Stimulated activated CD4-positive, alpha-beta T cell treated with anti-CD3 and anti-CD28 coated beads, Interleukin-2, amount 100 ng/mL, for 24 hours (primary cell): ENCODE results near the gene PEMT.
"Not testable (repeated sequence)": the region's sequence is repeated elsewhere in the genome, so short reads cannot be mapped to it uniquely, and the experiment has no call there.

Experiments used
- DNase-seq, 2 donors: peaks; one replicate each; pipeline ENCODE4 v3.0.0-alpha.2; 2020

The PEMT gene

DNA sequence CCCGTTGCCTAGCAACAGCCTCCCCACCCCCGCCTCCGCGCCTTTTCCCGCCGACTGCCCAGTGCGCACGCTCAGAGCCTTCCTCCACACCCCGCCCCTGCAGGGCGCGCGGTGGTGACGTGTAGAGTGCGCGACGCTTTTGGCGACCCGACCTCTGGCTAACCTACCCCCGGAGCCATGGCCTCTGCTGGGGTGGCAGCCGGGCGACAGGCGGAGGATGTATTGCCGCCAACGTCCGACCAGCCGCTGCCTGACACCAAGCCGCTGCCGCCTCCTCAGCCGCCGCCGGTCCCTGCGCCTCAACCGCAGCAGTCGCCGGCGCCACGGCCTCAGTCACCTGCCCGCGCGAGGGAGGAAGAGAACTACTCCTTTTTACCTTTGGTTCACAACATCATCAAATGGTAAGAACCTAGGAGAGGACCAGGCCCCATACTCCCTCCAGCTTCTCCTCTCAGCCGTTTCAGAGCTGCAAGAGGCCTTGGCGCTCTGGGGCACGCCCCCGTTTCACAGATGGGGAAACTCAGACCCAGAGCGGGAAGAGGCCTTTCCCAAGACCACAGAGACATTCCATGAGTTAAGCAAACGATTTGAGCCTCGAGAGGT lies 114.5 kb downstream of the PEMT start, which contains the start of gene MED9:
Gene MED9, plus strand, starts transcription at position 136 of the 603 bp plus-strand sequence. Its CDS starts 42 bp downstream, at position 178.
- peak; percentile 96 for DNase-seq

GRCh38 chr17:17474341-17474740 lies 117.2 kb downstream of the PEMT start:
- no peak for DNase-seq

DNA sequence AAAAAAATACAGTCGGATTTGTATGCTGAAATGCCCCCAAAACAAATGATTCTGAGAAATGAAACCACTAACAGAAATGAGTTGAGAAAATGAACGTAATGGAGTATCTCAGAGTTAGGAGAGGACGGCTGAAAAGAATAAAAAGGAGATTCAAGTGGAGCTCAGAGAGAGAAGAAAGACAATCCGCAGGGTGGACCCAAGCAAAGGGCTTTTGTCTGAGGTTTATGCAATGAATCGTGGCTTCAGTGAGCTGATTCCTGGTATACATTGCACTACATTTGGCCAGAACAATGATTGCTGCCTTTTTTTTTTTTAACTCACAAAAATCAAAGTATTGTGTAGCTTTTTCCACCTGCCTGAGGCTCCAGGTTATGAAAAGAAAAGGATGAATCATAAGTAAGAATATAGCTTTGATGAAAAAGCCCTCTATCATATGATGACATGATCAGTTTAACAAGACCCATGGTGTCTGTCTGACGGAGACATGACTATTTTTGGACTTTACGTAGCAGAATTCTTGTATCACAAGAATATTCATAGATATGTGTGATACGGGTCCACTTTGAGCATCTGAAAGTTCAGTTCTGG lies 119.1 kb downstream of the PEMT start:
- no peak for DNase-seq

GRCh38 chr17:17469996-17470395 lies 121.5 kb downstream of the PEMT start:
- no peak for DNase-seq

GRCh38 chr17:17469358-17469757 lies 122.2 kb downstream of the PEMT start:
- no peak for DNase-seq

DNA sequence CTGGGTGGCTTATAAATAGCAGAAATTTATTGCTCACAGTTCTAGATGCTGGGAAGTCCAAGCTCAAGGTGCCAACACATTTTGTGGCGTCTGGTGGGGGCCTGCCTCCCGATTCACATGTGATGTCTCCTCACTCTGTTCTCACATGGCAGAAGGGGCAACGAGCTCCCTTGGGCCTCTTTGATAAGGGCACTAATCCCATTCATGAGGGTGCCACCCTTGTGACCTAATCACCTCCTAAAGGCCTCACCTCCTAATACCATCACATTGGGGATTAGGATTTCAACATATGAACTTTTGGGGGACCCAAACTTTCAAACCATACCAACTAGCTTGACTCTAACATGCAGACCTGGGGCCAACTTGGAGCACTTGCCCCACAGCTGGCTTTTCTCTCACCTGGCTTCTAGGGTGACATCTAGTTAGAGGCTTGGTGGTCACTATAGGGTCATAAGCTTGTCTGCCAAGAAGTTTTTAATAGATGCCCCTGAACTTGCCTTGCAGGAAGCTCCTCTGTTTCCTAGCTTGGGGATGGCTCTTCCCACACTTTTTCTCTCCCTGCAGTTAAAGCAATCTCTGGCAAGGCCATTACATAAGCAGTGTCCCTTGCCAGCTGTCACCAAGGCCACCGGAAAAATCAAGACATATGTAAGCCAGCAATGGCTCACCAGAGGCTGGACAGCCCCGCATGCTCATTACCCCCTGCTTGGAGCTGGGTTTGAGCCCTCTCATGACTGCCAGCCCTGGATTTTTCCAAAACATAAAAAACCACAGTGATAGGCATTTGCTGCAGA lies 123.1 kb downstream of the PEMT start:
- DNase-seq, result no peak

GRCh38 chr17:17467720-17468119 lies 123.8 kb downstream of the PEMT start:
- no peak for DNase-seq

DNA sequence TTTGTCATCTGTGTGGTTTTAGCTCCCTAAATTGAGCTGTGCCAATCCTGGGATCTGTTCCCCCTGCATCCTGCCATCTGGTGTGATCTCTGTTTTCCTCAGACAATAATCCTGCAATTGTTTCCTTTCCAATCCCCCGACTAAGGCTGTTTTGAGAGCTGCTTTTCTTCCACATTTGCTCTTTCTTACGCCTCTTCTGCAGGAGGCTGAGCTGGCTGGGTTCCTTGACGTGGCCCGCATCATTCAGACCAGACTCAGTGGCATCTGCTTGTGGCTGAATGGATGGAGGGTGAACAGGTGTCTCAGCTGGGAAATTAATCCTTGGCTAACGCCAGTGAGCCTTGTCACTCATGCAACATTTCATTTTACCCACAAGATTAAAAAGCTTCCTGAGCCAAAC lies 124.5 kb downstream of the PEMT start:
- no peak for DNase-seq

DNA sequence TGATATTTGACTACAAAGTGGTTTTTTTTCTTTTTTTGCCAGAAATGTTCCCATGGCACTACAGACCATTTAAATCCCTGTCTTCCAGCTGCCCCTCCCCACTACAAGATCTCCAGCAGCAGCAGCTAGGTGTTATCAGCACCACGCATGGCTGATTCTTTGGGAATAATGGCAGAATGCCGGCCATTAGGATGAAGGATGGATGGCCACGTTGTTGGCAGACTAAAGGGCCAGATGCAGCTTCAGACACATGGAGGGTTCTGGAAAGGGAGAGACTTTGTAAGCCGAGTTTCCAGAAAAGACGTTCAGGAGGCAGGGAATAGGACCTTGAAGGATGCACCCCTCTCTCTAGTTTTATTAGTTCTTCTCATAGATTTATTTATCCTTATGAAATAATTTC lies 125.0 kb downstream of the PEMT start:
- no peak for DNase-seq

DNA sequence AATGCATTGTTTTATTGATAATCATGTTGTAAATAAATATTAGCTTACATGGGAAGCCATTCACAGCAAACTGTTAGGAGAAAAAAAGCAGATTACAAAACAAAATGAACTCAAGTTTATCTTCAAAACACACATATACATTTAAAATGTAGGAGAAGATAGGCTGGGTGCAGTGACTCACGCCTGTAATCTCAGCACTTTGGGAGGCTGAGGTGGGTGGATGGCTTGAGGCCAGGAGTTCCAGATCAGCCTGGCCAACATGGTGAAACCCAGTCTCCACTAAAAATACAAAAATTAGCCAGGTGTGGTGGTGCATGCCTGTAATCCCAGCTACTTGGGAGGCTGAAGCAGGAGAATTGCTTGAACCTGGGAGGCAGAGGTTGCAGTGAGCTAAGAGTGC lies 125.6 kb downstream of the PEMT start:
- not testable (repeated sequence) for DNase-seq

- DNase-seq, result no peak
These were observed 127.7 kb downstream of the PEMT start for GRCh38 chr17:17463821-17464220.

- no peak for DNase-seq
These were observed 129.3 kb downstream of the PEMT start for GRCh38 chr17:17462048-17462824.

DNA sequence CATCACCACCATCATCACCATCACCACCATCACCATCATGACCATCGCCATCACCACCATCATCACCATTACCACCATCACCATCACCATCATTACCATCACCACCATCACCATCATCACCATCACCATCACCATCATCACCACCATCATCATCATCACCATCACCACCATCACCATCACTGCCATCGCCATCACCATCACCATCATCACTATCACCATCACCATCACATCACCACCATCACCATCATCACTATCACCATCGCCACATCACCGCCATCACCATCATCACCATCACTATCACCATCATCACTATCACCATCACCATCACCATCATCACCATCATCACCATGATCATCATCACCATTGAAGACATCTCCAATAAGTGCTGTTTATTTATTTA lies 131.5 kb downstream of the PEMT start:
- DNase-seq, result no peak

DNA sequence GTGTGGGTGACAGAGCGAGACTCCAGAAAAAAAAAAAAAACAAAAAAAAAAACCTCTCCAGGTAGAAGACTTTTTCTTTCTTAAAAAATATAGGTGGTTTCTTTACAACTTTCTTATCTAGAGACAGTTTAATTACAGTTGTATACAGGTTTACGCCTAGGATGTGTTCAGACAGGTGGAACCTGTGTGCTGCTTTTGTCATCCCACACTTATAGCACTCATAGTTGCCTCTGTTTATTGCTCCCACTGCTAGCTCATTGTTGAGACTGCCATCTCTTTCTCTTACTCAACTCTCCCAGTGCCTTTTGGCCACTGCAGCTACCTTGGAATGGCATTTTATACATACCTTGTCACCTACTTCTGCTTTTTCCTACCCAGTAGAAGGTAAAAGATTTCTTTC lies 133.8 kb downstream of the PEMT start:
- no peak for DNase-seq

- no peak for DNase-seq
These were observed 135.3 kb downstream of the PEMT start for GRCh38 chr17:17456251-17456650.
